AML-193 (cell line): Measurements from ENCODE around the gene ESPNL.
A peak's percentile ranks its signal among the peaks of the same experiment; 100 is the strongest.
"Not testable (repeated sequence)": the region's sequence is repeated elsewhere in the genome, so short reads cannot be mapped to it uniquely, and the experiment has no call there.

Experiments used
- DNase-seq, 2 experiments: peaks; one replicate each; lab custom pipeline; 2025; lab: John Stamatoyannopoulos, UW

The ESPNL gene, protein sequence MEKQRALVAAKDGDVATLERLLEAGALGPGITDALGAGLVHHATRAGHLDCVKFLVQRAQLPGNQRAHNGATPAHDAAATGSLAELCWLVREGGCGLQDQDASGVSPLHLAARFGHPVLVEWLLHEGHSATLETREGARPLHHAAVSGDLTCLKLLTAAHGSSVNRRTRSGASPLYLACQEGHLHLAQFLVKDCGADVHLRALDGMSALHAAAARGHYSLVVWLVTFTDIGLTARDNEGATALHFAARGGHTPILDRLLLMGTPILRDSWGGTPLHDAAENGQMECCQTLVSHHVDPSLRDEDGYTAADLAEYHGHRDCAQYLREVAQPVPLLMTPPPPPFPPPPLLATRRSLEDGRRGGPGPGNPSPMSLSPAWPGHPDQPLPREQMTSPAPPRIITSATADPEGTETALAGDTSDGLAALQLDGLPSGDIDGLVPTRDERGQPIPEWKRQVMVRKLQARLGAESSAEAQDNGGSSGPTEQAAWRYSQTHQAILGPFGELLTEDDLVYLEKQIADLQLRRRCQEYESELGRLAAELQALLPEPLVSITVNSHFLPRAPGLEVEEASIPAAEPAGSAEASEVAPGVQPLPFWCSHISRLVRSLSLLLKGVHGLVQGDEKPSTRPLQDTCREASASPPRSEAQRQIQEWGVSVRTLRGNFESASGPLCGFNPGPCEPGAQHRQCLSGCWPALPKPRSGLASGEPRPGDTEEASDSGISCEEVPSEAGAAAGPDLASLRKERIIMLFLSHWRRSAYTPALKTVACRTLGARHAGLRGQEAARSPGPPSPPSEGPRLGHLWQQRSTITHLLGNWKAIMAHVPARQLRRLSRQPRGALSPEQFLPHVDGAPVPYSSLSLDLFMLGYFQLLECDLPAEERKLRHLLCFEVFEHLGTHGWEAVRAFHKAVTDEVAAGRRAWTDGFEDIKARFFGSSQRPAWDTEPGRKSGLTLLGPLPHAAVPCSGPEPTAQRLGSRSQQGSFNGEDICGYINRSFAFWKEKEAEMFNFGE

DNA sequence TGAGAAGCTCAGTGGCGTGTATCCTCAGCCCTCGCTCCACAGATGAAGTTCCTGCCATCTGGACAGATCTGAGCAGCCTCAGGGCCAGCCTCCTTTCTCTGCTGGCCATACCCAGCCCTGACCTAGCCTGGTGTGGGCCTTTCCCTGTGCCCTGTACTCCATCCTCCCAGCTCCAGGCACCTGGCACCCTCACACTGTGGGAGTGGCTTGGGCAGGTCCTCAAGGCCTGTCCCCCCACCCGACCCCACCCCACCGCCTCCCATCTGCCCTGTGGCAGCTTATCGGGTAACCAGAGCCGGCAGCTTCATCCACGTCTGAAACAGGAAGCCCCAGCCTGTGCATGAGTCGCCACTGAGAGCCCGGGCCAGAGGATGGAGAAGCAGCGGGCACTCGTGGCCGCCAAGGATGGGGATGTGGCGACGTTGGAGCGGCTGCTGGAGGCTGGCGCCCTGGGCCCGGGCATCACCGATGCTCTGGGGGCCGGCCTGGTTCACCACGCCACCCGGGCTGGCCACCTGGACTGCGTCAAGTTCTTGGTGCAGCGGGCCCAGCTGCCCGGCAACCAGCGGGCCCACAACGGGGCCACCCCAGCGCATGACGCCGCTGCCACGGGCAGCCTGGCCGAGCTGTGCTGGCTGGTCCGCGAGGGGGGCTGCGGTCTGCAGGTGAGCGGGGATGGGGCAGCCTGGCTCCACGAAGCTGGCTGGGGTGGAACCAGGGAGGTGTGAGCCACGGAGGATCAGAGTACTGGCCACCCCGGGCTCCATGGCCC lies at the start of gene ESPNL:
ESPNL (plus strand) TSS at position 292 of the 772 bp plus-strand sequence; CDS start at position 372, 80 bp downstream.
- no peak for DNase-seq

DNA sequence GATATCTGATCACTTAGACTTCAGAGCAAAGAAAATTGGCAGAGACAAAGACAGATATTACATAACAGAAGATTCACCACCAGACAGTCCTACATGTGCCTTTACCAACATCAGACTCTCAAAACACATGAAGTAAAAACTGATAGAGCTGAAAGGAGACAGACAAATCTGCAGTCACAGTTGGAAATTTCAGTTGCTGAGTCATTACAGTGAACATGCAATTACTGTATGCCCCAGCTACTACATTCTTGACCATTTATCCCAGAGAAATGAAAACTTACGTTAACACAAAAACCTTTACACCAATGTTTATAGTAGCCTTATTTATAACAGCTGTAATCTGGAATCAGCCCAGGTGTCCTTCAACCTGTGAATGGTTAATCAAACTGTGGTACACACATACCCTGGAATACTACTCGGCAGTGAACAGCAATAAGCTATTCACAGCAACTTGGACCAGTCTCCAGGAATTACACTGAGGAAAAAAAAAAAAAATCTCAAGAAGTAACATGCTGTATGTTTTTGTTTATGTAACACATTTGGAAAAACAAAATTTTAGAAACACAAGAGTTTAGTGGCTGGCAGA lies 46.9 kb upstream of the ESPNL start:
- DNase-seq, result no peak

DNA sequence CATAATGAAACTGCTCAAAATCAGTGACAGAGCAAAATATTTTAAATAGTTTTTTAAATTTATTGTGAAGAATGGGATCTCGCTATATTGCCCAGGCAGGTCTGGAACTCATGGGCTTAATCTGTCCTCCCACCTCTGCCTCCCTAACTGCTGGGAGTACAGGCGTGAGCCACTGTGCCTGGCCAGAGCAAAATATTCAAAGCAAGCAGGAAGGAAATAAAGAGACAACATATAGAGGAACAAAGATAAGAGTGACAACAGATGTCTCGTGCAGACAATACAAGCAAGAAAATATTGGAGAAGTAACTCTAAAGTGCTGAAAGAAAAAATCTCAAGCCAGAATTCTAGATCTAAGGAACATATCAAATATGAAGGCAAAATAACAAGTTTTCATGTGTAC lies 44.3 kb upstream of the ESPNL start:
- no peak for DNase-seq

GRCh38 chr2:238057696-238058575 lies 42.2 kb upstream of the ESPNL start:
- DNase-seq, result not testable (repeated sequence)

DNA sequence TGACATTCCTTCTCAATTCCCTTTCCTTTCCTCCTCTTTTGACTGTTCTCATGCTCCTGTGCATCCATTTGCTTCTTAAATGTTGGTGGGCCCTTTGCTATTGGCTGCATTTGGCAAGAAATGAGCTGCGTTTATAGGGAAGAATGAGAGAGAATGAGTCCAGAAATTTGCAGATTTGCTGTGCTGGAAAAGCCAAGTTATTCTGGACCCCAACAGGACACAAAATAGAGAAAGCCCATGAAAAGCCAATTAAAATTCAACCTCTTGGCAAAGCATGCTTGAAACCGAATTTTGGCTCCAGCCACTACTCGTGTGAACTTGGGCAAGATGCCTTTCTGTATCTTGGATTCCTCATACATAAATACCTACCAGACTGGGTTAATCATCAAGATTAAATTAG lies 40.6 kb upstream of the ESPNL start:
- no peak for DNase-seq

- DNase-seq, result peak in 1 of 2 experiments; percentile 25
These were observed 40.0 kb upstream of the ESPNL start for GRCh38 chr2:238060096-238060541.

DNA sequence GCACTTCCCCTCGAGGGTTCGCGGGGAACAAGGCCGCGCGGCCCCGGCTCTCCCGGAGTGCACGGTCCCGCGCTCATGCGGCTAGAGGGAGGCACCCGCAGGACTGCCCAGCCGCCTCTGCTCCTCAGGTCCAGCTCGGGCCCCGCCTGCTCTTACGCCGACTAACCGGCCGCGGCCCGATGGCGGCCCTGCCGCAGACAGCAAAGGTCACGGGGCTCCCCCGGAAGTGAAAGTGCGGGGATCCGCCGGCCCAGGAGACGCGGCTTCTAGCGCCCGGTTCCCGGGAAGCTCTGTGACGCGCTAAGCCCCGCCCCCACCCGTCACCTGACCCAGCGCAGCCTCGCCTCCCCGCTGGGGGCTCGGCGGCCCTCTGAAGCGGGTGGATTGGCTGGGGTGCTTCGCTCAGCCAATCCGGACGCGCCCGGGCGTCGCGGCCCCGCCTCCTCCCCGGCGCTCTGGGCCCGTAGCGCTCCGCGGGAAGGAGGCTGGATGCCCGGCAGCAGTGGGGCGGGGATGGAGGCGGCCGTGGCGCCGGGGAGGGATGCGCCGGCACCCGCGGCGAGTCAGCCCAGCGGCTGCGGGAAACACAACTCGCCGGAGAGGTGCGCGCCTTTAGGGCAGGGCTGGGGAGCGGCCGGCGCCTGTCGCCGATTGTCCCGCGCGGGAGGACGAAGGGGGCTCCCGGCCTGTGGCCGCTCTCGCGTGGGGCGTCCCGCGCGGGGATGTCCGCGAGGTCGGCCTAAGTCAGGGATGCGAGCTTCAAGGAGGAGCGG lies 39.4 kb upstream of the ESPNL start, which contains the start of gene SCLY:
SCLY (plus strand) TSS at position 460 of the 773 bp plus-strand sequence; CDS start at position 514, 54 bp downstream.
- DNase-seq, result peak; percentile 87 to 88

DNA sequence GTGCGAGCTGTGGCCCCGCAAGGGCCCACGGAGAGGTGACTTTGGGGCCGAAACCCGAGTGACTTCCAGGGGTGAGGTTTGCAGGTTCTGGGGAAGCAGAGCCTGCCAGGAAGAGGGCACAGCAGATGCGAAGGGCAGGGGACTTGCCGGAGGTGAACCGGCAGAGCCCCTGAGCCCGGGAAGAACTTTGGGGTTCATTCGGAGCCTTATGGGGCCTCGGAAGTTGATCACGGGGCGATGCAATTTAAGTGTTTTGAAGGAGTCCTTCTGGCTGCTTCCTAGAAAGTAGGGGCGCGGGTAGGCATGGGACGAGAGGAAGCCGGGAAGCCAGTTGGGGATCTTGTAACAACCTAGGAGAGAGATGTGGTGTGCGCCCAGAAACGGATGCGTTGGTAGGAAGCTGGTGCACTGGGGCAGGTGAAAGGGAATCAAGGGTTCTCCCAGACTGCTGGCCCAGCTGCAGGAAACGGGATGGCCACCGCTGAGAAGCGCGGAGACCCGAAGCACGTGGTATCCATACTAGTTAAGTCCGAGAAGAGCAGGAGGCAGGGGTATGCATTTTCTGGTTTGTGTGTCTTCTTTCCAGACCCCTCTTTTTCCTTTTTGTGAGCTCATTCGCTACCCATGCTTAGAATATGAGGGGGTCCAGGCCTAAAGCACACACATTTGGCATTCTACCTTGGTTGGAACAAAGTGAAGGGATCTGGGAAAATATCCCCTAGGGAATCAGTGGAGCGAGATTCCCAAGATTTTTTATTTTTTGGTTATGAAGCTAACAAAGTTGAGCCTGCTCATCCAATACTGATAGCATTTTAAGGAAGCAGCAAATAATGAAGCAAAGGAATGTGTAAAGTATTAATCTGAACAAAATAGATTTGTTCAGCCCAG lies 38.6 kb upstream of the ESPNL start:
- peak; percentile 5 to 34 for DNase-seq

DNA sequence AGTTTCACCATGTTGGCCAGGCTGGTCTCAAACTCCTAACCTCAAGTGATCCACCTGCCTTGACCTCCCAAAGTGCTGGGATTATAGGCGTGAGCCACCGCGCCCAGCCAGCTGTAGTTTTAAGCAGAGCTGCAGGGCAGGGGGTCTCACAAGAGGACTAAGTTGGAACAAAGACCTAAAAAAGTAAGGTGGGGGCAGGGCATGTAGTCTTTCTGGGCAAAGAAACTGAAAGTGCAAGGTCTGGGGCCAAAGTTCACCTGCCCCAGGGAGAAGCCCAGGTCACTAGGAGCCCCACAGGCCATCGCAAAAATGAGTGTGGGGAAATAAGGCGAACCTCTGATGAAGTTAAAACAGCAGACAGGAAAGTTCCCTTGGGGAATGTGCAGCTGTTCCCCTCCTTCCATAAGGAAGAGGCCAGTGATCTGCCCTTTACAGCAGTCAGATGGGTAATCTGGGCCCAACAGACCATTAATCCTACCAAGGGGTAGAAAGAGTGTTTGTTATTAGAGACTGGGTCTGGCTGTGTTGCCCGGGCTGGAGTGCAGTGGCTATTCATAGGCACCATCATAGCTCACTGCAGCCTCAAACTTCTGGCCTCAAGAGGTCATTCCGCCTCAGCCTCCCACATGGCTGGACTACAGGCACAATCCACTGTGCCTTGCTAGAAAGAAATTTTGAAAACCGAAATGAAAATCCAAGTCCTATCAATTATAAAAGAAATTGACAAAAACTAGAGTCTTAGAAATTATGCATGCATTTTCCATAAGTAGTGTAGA lies 36.5 kb upstream of the ESPNL start:
- DNase-seq, result no peak

- DNase-seq, result no peak
These were observed 35.8 kb upstream of the ESPNL start for GRCh38 chr2:238064376-238064775.

- no peak for DNase-seq
These were observed 34.9 kb upstream of the ESPNL start for GRCh38 chr2:238065071-238065846.

- DNase-seq, result no peak
These were observed 33.9 kb upstream of the ESPNL start for GRCh38 chr2:238066218-238066617.

- DNase-seq, result not testable (repeated sequence)
These were observed 33.4 kb upstream of the ESPNL start for GRCh38 chr2:238066718-238067117.

DNA sequence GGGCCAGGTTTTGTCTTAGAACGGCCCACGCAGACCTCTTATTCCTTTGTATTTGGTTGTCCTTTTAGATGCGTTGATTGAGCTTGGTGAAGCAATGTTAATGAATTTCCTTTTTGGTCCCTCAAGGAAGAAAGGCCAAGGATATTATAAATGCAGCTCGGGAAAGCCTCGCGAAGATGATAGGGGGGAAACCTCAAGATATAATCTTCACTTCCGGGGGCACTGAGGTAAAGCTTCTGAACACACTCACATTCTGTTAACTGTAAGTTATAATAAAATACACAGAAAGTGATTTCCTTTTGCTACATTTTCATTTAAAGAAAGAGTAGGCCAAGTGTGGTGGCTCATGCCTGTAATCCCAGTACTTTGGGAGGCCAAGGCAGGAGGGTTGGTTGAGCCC lies 32.2 kb upstream of the ESPNL start:
- no peak for DNase-seq

- DNase-seq, result no peak
These were observed 31.0 kb upstream of the ESPNL start for GRCh38 chr2:238069021-238069709.

- no peak for DNase-seq
These were observed 30.3 kb upstream of the ESPNL start for GRCh38 chr2:238069877-238070276.
